ENCODE measurements around the gene AGMO.

The AGMO gene

DNA sequence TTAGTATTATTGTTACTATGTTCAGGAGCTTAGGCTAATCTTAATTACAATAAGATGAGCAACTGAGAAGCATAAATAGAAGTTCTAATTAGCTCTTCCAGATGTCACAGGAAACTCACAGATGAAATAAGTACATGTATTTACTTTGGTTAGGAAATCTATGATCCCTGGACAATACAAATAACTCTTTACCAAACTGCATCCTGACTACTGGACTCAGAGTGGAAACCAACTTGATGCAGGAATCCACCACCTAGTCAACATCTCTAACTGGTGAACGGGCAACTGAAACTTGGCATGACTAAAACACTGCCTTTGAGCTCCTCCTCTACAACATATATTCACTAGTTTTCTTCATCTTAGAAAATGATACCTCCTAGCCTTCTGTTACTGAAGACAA is 193.2 kb downstream of the AGMO start:
- no peak for TF ChIP-seq EZH2phosphoT487 (conservative IDR thresholded peaks at IDR 0.05; ENCODE audit: low read length)
- TF ChIP-seq, protein P1, sequence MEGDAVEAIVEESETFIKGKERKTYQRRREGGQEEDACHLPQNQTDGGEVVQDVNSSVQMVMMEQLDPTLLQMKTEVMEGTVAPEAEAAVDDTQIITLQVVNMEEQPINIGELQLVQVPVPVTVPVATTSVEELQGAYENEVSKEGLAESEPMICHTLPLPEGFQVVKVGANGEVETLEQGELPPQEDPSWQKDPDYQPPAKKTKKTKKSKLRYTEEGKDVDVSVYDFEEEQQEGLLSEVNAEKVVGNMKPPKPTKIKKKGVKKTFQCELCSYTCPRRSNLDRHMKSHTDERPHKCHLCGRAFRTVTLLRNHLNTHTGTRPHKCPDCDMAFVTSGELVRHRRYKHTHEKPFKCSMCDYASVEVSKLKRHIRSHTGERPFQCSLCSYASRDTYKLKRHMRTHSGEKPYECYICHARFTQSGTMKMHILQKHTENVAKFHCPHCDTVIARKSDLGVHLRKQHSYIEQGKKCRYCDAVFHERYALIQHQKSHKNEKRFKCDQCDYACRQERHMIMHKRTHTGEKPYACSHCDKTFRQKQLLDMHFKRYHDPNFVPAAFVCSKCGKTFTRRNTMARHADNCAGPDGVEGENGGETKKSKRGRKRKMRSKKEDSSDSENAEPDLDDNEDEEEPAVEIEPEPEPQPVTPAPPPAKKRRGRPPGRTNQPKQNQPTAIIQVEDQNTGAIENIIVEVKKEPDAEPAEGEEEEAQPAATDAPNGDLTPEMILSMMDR (IDR thresholded peaks at IDR 0.05; ENCODE audit: insufficient read depth, low read length, poor library complexity, severe bottlenecking) = no peak
- no peak overlapping the region for H3K4me3 ChIP-seq (ENCODE audit: insufficient read depth, low read length, poor library complexity, severe bottlenecking)

DNA sequence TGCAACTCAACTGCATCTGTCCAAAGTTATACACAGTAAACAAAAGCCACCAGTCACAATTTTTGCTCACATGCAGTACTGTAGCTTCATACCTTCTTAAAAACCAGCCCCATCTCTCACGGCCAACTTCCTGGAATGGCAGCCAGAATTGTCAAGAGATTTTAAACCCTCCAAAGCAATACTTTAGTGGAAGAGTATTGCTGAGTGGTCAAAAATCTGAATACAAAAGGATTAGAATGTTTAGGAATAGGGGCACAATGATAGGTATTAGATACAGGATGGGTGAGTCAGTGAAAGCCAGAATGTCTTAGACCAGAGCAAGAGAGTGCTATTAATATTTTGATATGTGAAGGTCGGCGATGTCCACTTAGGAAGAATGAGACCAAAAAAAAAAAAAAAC is 193.9 kb downstream of the AGMO start:
- no peak for TF ChIP-seq EZH2phosphoT487 (conservative IDR thresholded peaks at IDR 0.05; ENCODE audit: low read length)
- TF ChIP-seq, protein P1 (IDR thresholded peaks at IDR 0.05; ENCODE audit: insufficient read depth, low read length, poor library complexity, severe bottlenecking) = no peak
- no peak overlapping the region for H3K4me2 ChIP-seq (ENCODE audit: low read depth, low read length, poor library complexity, severe bottlenecking)
- no peak overlapping the region for H3K9ac ChIP-seq (ENCODE audit: low read length)
- H3K9me3 ChIP-seq (ENCODE audit: insufficient read depth, low read length) = no peaks in the 10 kb centered on the region; the same call in 1 of the 2 replicates
- H3K36me3 ChIP-seq (ENCODE audit: low read length) = no peaks in the 10 kb centered on the region
- no peaks in the 10 kb centered on the region for H3K9me2 ChIP-seq (replicated peaks; ENCODE audit: insufficient read depth, low read length)
- no peak overlapping the region for H2AFZ ChIP-seq (ENCODE audit: low read depth, low read length, severe bottlenecking)
- H3K27ac ChIP-seq (ENCODE audit: low read depth, low read length) = no peak overlapping the region
- H4K20me1 ChIP-seq (ENCODE audit: low read depth, low read length) = no peaks in the 10 kb centered on the region
- no peaks in the 10 kb centered on the region for H3K27me3 ChIP-seq (ENCODE audit: low read length)
- H3K79me2 ChIP-seq (ENCODE audit: insufficient read depth, low read length) = no peaks in the 10 kb centered on the region
- H3F3A ChIP-seq (ENCODE audit: insufficient read depth) = no peaks in the 10 kb centered on the region
- H3K4me3 ChIP-seq (ENCODE audit: insufficient read depth, low read length, poor library complexity, severe bottlenecking) = no peak overlapping the region

More for the DNA sequence above, 193.2 kb downstream of the AGMO start:
- no peak overlapping the region for H3K9ac ChIP-seq (ENCODE audit: low read length)
- no peaks in the 10 kb centered on the region for H3K27me3 ChIP-seq (ENCODE audit: low read length)
- H3F3A ChIP-seq (ENCODE audit: insufficient read depth) = no peaks in the 10 kb centered on the region
- no peaks in the 10 kb centered on the region for H4K20me1 ChIP-seq (ENCODE audit: low read depth, low read length)
- H3K36me3 ChIP-seq (ENCODE audit: low read length) = no peaks in the 10 kb centered on the region
- H3K27ac ChIP-seq (ENCODE audit: low read depth, low read length) = no peak overlapping the region
- H2AFZ ChIP-seq (ENCODE audit: low read depth, low read length, severe bottlenecking) = no peak overlapping the region
- no peaks in the 10 kb centered on the region for H3K79me2 ChIP-seq (ENCODE audit: insufficient read depth, low read length)
- no peaks in the 10 kb centered on the region for H3K9me2 ChIP-seq (replicated peaks; ENCODE audit: insufficient read depth, low read length)
- H3K4me2 ChIP-seq (ENCODE audit: low read depth, low read length, poor library complexity, severe bottlenecking) = no peak overlapping the region
- no peaks in the 10 kb centered on the region; the same call in 1 of the 2 replicates for H3K9me3 ChIP-seq (ENCODE audit: insufficient read depth, low read length)

DNA sequence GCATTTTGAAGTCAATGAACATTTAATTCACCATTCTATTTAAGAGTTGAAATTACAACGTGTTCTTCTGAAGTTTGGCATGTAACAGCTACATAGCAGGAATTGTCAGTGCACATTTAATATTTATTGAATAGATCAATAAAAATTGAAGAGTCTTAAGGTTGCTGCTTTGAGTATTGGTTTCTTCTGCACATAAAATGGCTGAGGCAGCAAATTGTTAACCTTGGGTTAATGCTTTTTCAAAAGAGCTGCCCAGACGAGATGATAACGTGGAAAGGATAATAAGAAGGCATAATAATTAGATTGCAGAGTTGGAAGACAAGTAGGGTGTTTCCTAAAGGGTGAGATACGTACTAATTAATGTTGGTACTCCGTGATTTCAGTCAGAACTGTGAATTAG is 203.7 kb downstream of the AGMO start:
- H3K9ac ChIP-seq (ENCODE audit: low read length) = no peak overlapping the region
- no peaks in the 10 kb centered on the region for H3F3A ChIP-seq (ENCODE audit: insufficient read depth)

More for the DNA sequence above, 203.7 kb downstream of the AGMO start:
- TF ChIP-seq, protein P1 (IDR thresholded peaks at IDR 0.05; ENCODE audit: insufficient read depth, low read length, poor library complexity, severe bottlenecking) = no peak
- TF ChIP-seq EZH2phosphoT487 (conservative IDR thresholded peaks at IDR 0.05; ENCODE audit: low read length) = no peak
- H3K36me3 ChIP-seq (ENCODE audit: low read length) = no peaks in the 10 kb centered on the region
- H2AFZ ChIP-seq (ENCODE audit: low read depth, low read length, severe bottlenecking) = no peak overlapping the region
- no peaks in the 10 kb centered on the region for H3K79me2 ChIP-seq (ENCODE audit: insufficient read depth, low read length)
- no peaks in the 10 kb centered on the region for H4K20me1 ChIP-seq (ENCODE audit: low read depth, low read length)
- H3K27ac ChIP-seq (ENCODE audit: low read depth, low read length) = no peak overlapping the region
- H3K9me2 ChIP-seq (replicated peaks; ENCODE audit: insufficient read depth, low read length) = no peaks in the 10 kb centered on the region
- no peaks in the 10 kb centered on the region for H3K9me3 ChIP-seq (ENCODE audit: insufficient read depth, low read length)
- H3K27me3 ChIP-seq (ENCODE audit: low read length) = no peaks in the 10 kb centered on the region
- H3K4me2 ChIP-seq (ENCODE audit: low read depth, low read length, poor library complexity, severe bottlenecking) = no peak overlapping the region
- no peak overlapping the region for H3K4me3 ChIP-seq (ENCODE audit: insufficient read depth, low read length, poor library complexity, severe bottlenecking)

All from SU-DHL-6 (cell line).